Tibial artery (tissue), 4 donors: ENCODE data around the gene TMEM168.

Experiments used
- DNase-seq, 2 donors: peaks; one replicate each; pipeline ENCODE4 v3.0.0-alpha.2; 2019
- H3K27ac ChIP-seq, 2 donors: fragments of 200-600 bp; sonication (generic) in 1 of 2; 1 replicate in 1 of 2; 2 replicates in 1 of 2; pipeline ENCODE4 v1.5.1; 2018 to 2019; ENCODE audit warnings: mild to moderate bottlenecking in 1 of 2
- H3K27me3 ChIP-seq, 2 donors: fragments of 200-600 bp; sonication (generic) in 1 of 2; one replicate each; pipeline versions ENCODE4 v1.5.1 to v1.6.0; 2016 to 2019
- H3K36me3 ChIP-seq, 3 donors: fragments of 200-600 bp; sonication (generic) in 2 of 3; one replicate each; pipeline ENCODE4 v1.5.1; 2016 to 2019; ENCODE audit warnings: mild to moderate bottlenecking in 2 of 3
- H3K4me1 ChIP-seq, 4 donors: fragments of 200-600 bp; sonication (generic) in 2 of 4; 1 replicate in 3 of 4; 2 replicates in 1 of 4; pipeline ENCODE4 v1.5.1; 2016 to 2019
- H3K4me3 ChIP-seq, 2 donors: fragments of 200-600 bp; sonication (generic) in 1 of 2; 1 replicate in 1 of 2; 2 replicates in 1 of 2; pipeline ENCODE4 v1.5.1; 2018 to 2019; ENCODE audit warnings: mild to moderate bottlenecking in 2 of 2
- H3K9me3 ChIP-seq, 3 donors: fragments of 200-600 bp; sonication (generic) in 1 of 3; one replicate each; pipeline ENCODE4 v1.5.1; 2016 to 2019
- intact Hi-C: fragments of 100-400 bp; cut with DNase I; formaldehyde crosslinking; loops from one replicate; pipeline ENCODE4 v1.15.0; 2023; ENCODE audit warnings: low total_unique reads
- TF ChIP-seq, protein P1 (sequence below), 2 experiments: fragments of 200-600 bp in 1 of 2; fragments of 450-650 bp in 1 of 2; IDR thresholded peaks; one replicate each; pipeline ENCODE4 v1.5.1; 2017 to 2019; ENCODE audit warnings: antibody characterized with exemption in 2 of 2, mild to moderate bottlenecking in 1 of 2, moderate library complexity in 1 of 2

Gene TMEM168

DNA sequence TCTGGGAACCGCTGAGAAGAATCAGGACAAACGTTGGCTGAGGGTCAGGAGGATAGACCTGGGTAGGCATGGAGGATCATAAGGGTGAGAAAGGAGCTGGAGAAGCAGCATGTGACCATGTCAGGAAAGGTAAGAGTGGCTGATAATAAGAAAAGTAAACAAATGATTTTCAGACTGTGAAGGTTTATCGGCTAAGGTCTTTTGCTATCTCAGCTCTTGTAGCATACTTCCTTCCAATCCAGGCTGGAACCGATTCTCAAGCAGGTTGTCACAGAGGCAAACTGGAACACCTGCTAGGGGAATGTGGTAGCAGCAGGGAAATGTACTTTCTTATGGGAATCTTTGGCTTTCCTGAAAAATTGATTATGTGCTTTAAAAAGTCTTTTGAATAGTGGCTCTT, 74.7 kb downstream of the TMEM168 start:
- Histone ChIP-seq H3K4me3 (no peak overlapping the region), H3K27me3 (no peaks in the 10 kb centered on the region), H3K9me3 (peaks cover 0 to 3% (median 0%) of the 10 kb centered on the region in 3 donors), H3K4me1 (no peaks in the 10 kb centered on the region), H3K36me3 (no peaks in the 10 kb centered on the region), H3K27ac (no peak overlapping the region)
- no peak for DNase-seq
- TF ChIP-seq, protein P1, sequence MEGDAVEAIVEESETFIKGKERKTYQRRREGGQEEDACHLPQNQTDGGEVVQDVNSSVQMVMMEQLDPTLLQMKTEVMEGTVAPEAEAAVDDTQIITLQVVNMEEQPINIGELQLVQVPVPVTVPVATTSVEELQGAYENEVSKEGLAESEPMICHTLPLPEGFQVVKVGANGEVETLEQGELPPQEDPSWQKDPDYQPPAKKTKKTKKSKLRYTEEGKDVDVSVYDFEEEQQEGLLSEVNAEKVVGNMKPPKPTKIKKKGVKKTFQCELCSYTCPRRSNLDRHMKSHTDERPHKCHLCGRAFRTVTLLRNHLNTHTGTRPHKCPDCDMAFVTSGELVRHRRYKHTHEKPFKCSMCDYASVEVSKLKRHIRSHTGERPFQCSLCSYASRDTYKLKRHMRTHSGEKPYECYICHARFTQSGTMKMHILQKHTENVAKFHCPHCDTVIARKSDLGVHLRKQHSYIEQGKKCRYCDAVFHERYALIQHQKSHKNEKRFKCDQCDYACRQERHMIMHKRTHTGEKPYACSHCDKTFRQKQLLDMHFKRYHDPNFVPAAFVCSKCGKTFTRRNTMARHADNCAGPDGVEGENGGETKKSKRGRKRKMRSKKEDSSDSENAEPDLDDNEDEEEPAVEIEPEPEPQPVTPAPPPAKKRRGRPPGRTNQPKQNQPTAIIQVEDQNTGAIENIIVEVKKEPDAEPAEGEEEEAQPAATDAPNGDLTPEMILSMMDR (IDR thresholded peaks at IDR 0.05) = no peak
- intact Hi-C loops = no loop called here

DNA sequence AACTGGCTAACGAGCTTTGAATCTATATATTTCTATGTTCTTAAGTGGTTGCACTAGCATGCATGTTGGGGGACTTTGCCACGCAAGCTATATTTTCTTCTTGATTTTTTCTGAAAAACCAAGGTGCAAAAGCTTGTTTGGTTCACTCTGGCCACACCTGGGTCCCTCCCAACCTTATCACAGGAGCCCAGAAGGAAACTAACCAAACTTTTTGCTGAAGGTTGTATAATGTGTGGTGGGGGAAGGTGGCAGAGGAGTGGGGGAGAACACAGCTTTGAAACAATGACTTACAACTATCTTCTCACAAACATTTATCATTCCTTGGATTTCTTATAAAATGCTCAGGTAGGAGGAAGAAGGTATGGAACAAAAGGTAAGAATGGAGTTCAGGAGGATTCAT, 75.3 kb downstream of the TMEM168 start:
- TF ChIP-seq, protein P1 (IDR thresholded peaks at IDR 0.05) = no peak
- no peaks in the 10 kb centered on the region for H3K9me3 ChIP-seq
- intact Hi-C loops = no loop called here
- H3K4me1 ChIP-seq = no peaks in the 10 kb centered on the region
- H3K27ac ChIP-seq = no peak overlapping the region
- H3K4me3 ChIP-seq = no peak overlapping the region
- H3K36me3 ChIP-seq = no peaks in the 10 kb centered on the region
- no peaks in the 10 kb centered on the region for H3K27me3 ChIP-seq
- no peak for DNase-seq
